ENCODE results near the gene RGMB. TPM values are rescaled to one million over a fixed set of nuclear protein-coding genes. Genes with fewer than 3 reads are reported as not detected.
A peak's percentile ranks its signal among the peaks of the same experiment; 100 is the strongest.

RGMB gene
- polyA plus RNA-seq, 1 donor (not counting 4 experiments of a cell fraction or from before 2014, with no cell fraction given), result 16.3 TPM

DNA sequence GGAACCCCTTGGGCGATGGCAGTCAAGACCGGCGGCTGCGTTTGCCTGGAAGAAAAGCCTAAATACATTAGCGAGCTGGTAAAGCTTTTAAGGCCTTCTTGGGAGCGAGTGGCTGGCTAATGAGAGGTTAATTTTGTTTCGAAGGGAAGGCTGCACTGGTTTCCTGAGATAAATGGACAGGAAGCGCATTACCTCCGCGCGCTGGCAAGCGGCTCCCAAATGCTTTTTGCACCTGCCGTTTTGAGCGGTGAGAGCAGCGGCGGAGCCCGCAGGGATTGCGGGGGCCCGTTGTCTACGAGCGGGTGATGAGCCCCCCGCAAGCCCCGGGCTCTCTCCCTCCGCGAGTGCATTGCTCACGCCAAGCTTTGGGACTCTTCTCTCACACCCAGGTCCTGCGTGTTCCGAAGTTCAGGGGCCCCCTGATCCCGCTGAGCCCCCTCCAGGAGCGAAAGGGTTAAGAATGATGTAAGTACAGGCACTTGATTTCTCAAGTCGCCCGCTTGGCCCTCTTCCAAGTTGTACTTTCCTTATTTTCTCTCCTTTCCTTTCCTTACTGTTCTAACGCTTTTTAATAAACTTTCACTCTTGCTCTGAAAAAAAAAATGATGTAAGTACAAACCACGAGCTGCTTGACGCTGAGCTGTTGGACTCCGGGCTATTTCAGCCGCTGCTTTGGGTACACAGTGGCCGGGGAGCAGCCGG is 3.1 kb upstream of the RGMB start:
- Histone ChIP-seq H3K4me2 (ENCODE audit: control insufficient read depth, extremely low read depth, insufficient read depth, low read depth, low read length) (peak overlapping the region; percentile 100), H3K36me3 (ENCODE audit: control insufficient read depth in 2 of 2, extremely low read depth in 1 of 2, insufficient read depth in 2 of 2, low read length in 2 of 2) (peaks cover 0 to under 1% of the 10 kb centered on the region in 2 experiments), H3K9ac (ENCODE audit: control insufficient read depth, extremely low read depth, insufficient read depth, low read length) (peak overlapping the region; percentile 77), H2AFZ (ENCODE audit: control insufficient read depth, low read length) (peak overlapping the region; percentile 93), H3K27ac (ENCODE audit: control insufficient read depth, insufficient read depth, low read length) (peak overlapping the region; percentile 61), H4K20me1 (ENCODE audit: control insufficient read depth, extremely low read depth, insufficient read depth, low read length) (peaks cover 8% of the 10 kb centered on the region), H3K9me3 (ENCODE audit: control insufficient read depth, low read depth, low read length) (no peaks in the 10 kb centered on the region), H3K27me3 (ENCODE audit: control insufficient read depth, extremely low read depth, insufficient read depth, low read length) (no peaks in the 10 kb centered on the region), H3K9me1 (ENCODE audit: control insufficient read depth, extremely low read depth, insufficient read depth, low read length) (no peaks in the 10 kb centered on the region), H3K79me2 (ENCODE audit: control insufficient read depth, insufficient read depth, low read length) (peaks cover 19% of the 10 kb centered on the region), H3K4me3 (ENCODE audit: control insufficient read depth in 2 of 3, extremely low read depth in 1 of 3, insufficient read depth in 2 of 3, low read depth in 1 of 3, low read length in 3 of 3) (peak overlapping the region; percentile 64 to 97 (median 96)), H3K4me1 (ENCODE audit: control insufficient read depth, extremely low read depth, insufficient read depth, low read length) (peaks cover 16% of the 10 kb centered on the region)
- dilution Hi-C loops (cut with MboI; ENCODE audit: extremely low pct_ligation_motif_present, low sequenced_read_pairs), result loop anchor here (25.0 kb wide), 1 partner anchor 333 kb away; no protein-coding TSS in a partner anchor
- TF ChIP-seq EZH2 (IDR thresholded peaks at IDR 0.05; ENCODE audit: low read length), result no peak
- TF ChIP-seq, protein P1, sequence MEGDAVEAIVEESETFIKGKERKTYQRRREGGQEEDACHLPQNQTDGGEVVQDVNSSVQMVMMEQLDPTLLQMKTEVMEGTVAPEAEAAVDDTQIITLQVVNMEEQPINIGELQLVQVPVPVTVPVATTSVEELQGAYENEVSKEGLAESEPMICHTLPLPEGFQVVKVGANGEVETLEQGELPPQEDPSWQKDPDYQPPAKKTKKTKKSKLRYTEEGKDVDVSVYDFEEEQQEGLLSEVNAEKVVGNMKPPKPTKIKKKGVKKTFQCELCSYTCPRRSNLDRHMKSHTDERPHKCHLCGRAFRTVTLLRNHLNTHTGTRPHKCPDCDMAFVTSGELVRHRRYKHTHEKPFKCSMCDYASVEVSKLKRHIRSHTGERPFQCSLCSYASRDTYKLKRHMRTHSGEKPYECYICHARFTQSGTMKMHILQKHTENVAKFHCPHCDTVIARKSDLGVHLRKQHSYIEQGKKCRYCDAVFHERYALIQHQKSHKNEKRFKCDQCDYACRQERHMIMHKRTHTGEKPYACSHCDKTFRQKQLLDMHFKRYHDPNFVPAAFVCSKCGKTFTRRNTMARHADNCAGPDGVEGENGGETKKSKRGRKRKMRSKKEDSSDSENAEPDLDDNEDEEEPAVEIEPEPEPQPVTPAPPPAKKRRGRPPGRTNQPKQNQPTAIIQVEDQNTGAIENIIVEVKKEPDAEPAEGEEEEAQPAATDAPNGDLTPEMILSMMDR (optimal IDR thresholded peaks at IDR 0.05 in 1 of 3, IDR thresholded peaks at IDR 0.05 in 1 of 3, conservative IDR thresholded peaks at IDR 0.05 in 1 of 3; ENCODE audit: extremely low read depth in 1 of 3, insufficient read depth in 2 of 3, low read length in 3 of 3), result no peak
- DNase-seq (ENCODE audit: low read depth, low spot score) (no peak), FAIRE-seq (no peak)

- H3K36me3 ChIP-seq (ENCODE audit: control insufficient read depth in 2 of 2, extremely low read depth in 1 of 2, insufficient read depth in 2 of 2, low read length in 2 of 2), result peaks cover 0 to 4% of the 10 kb centered on the region in 2 experiments
- H3K27ac ChIP-seq (ENCODE audit: control insufficient read depth, insufficient read depth, low read length), result peak overlapping the region; percentile 61
- H4K20me1 ChIP-seq (ENCODE audit: control insufficient read depth, extremely low read depth, insufficient read depth, low read length), result peaks cover 11% of the 10 kb centered on the region
- FAIRE-seq (no peak), DNase-seq (ENCODE audit: low read depth, low spot score) (no peak)
- peak overlapping the region; percentile 82 for H2AFZ ChIP-seq (ENCODE audit: control insufficient read depth, low read length)
- TF ChIP-seq, protein P1 (optimal IDR thresholded peaks at IDR 0.05 in 1 of 3, IDR thresholded peaks at IDR 0.05 in 1 of 3, conservative IDR thresholded peaks at IDR 0.05 in 1 of 3; ENCODE audit: extremely low read depth in 1 of 3, insufficient read depth in 2 of 3, low read length in 3 of 3), result no peak
- peaks cover 16% of the 10 kb centered on the region for H3K4me1 ChIP-seq (ENCODE audit: control insufficient read depth, extremely low read depth, insufficient read depth, low read length)
- H3K9ac ChIP-seq (ENCODE audit: control insufficient read depth, extremely low read depth, insufficient read depth, low read length), result peak overlapping the region; percentile 77
- dilution Hi-C loops (cut with MboI; ENCODE audit: extremely low pct_ligation_motif_present, low sequenced_read_pairs), result loop anchor here (25.0 kb wide), 1 partner anchor 334 kb away; no protein-coding TSS in a partner anchor
- H3K79me2 ChIP-seq (ENCODE audit: control insufficient read depth, insufficient read depth, low read length), result peaks cover 25% of the 10 kb centered on the region
- H3K4me2 ChIP-seq (ENCODE audit: control insufficient read depth, extremely low read depth, insufficient read depth, low read depth, low read length), result peak overlapping the region; percentile 100
- no peaks in the 10 kb centered on the region for H3K9me3 ChIP-seq (ENCODE audit: control insufficient read depth, low read depth, low read length)
- H3K27me3 ChIP-seq (ENCODE audit: control insufficient read depth, extremely low read depth, insufficient read depth, low read length), result no peaks in the 10 kb centered on the region
- no peaks in the 10 kb centered on the region for H3K9me1 ChIP-seq (ENCODE audit: control insufficient read depth, extremely low read depth, insufficient read depth, low read length)
- H3K4me3 ChIP-seq (ENCODE audit: control insufficient read depth in 2 of 3, extremely low read depth in 1 of 3, insufficient read depth in 2 of 3, low read depth in 1 of 3, low read length in 3 of 3), result peak overlapping the region; percentile 64 to 97 (median 96)
These were observed 2.5 kb upstream of the RGMB start for GRCh38 chr5:98770911-98771322.

All from keratinocyte (primary cell).